Esophagus muscularis mucosa (tissue), 4 donors: ENCODE data around the gene PODXL2. TPM values are rescaled to one million over a fixed set of nuclear protein-coding genes. Genes with fewer than 3 reads are reported as not detected.
A peak's percentile ranks its signal among the peaks of the same experiment; 100 is the strongest.

Source experiments
- DNase-seq: peaks from one replicate; pipeline ENCODE4 v3.0.0-alpha.2; 2017; ENCODE audit errors: extremely low spot score
- H3K27ac ChIP-seq, 4 donors: fragments of 200-600 bp; sonication (generic); replicated peaks in 1 of 4; 1 replicate in 3 of 4; 2 replicates in 1 of 4; pipeline ENCODE4 v1.5.1; 2016 to 2019; ENCODE audit warnings: mild to moderate bottlenecking in 1 of 4
- H3K27me3 ChIP-seq, 4 donors: fragments of 200-600 bp; sonication (generic); one replicate each; pipeline versions ENCODE4 v1.5.1 to v1.6.0; 2016 to 2019
- H3K36me3 ChIP-seq, 4 donors: fragments of 200-600 bp; sonication (generic); one replicate each; pipeline ENCODE4 v1.5.1; 2016 to 2019
- H3K4me1 ChIP-seq, 4 donors: fragments of 200-600 bp; sonication (generic); one replicate each; pipeline ENCODE4 v1.5.1; 2016 to 2019
- H3K4me3 ChIP-seq, 4 donors: fragments of 200-600 bp; sonication (generic); 1 replicate in 2 of 4; 2 replicates in 2 of 4; pipeline ENCODE4 v1.5.1; 2016 to 2019; ENCODE audit warnings: mild to moderate bottlenecking in 4 of 4, moderate library complexity in 1 of 4
- H3K9me3 ChIP-seq, 4 donors: fragments of 200-600 bp; sonication (generic); 1 replicate in 3 of 4; 2 replicates in 1 of 4; pipeline ENCODE4 v1.5.1; 2016 to 2019
- CTCF ChIP-seq, 3 experiments: fragments of 200-600 bp in 2 of 3; fragments of 450-650 bp in 1 of 3; sonication (generic) in 2 of 3; IDR thresholded peaks; one replicate each; pipeline ENCODE4 v1.5.1; 2017 to 2019; ENCODE audit warnings: antibody characterized with exemption in 3 of 3, mild to moderate bottlenecking in 2 of 3, moderate library complexity in 1 of 3
- EP300 ChIP-seq: sonication (generic); formaldehyde crosslinking; IDR thresholded peaks from one replicate; pipeline ENCODE4 v1.6.1; 2017; ENCODE audit warnings: antibody characterized with exemption
- POLR2A ChIP-seq: fragments of 450-650 bp; IDR thresholded peaks from one replicate; pipeline ENCODE4 v1.6.1; 2017; ENCODE audit warnings: antibody characterized with exemption, moderate library complexity, mild to moderate bottlenecking, low read depth
- POLR2AphosphoS5 ChIP-seq, 2 donors: sonication (generic); formaldehyde crosslinking; IDR thresholded peaks; one replicate each; pipeline ENCODE4 v1.6.1; 2017; ENCODE audit warnings: antibody characterized with exemption in 2 of 2
- WGBS: methylation state at CpG from one replicate; pipeline ENCODE4 v1.1.5; 2018; 5-methylcytosine and 5-hydroxymethylcytosine counted together
- intact Hi-C: fragments of 100-400 bp; cut with DNase I; formaldehyde crosslinking; loops from one replicate; pipeline ENCODE4 v1.15.1; 2023
- total RNA-seq, 4 donors: library from RNA; depleted of rRNA; stranded (reverse); fragments of >200 nt; gene quantifications; one replicate each; pipeline versions ENCODE4 v1.1.0 to v1.2.1, GENCODE V29; 2016

Gene PODXL2
- total RNA-seq, 4 donors from 2014 or later = 1.7 to 3.1 (median 2.5) TPM

GRCh38 chr3:127682561-127682960 lies 53.6 kb downstream of the PODXL2 start:
- Histone ChIP-seq H3K9me3 (no peaks in the 10 kb centered on the region), H3K4me3 (no peak overlapping the region), H3K4me1 (peaks cover 0 to 20% (median 2%) of the 10 kb centered on the region in 4 donors), H3K27ac (no peak overlapping the region), H3K27me3 (no peaks in the 10 kb centered on the region), H3K36me3 (peaks cover 12 to 35% (median 32%) of the 10 kb centered on the region in 4 donors)
- TF ChIP-seq POLR2AphosphoS5 (IDR thresholded peaks at IDR 0.05) (peak in 1 of 2 donors; percentile 7), POLR2A (no peak), CTCF (IDR thresholded peaks at IDR 0.05) (no peak)
- 84% methylated on average over 8 of the region's 8 CpGs for WGBS
- intact Hi-C loops = no loop called here
- DNase-seq = no peak

- no peak for DNase-seq
- H3K27me3 ChIP-seq = no peaks in the 10 kb centered on the region
These were observed 56.1 kb downstream of the PODXL2 start for GRCh38 chr3:127684871-127685707.

GRCh38 chr3:127685708-127686511 lies 56.9 kb downstream of the PODXL2 start:
- Histone ChIP-seq H3K4me1 (peaks cover 17 to 48% (median 34%) of the 10 kb centered on the region in 4 donors), H3K4me3 (no peak overlapping the region), H3K9me3 (no peaks in the 10 kb centered on the region), H3K27me3 (no peaks in the 10 kb centered on the region), H3K27ac (no peak overlapping the region), H3K36me3 (peaks cover 0 to 14% (median 1%) of the 10 kb centered on the region in 4 donors)
- no peak for TF ChIP-seq EP300
- no peak for TF ChIP-seq POLR2AphosphoS5 (IDR thresholded peaks at IDR 0.05)
- TF ChIP-seq CTCF (IDR thresholded peaks at IDR 0.05) = no peak
- TF ChIP-seq POLR2A = no peak
- WGBS = 79% methylated on average over 4 of the region's 4 CpGs
- intact Hi-C loops = no loop called here
- DNase-seq = no peak

More at GRCh38 chr3:127684871-127685707, 56.1 kb downstream of the PODXL2 start:
- peaks cover 0 to 18% (median 10%) of the 10 kb centered on the region in 4 donors for H3K36me3 ChIP-seq
- no peaks in the 10 kb centered on the region for H3K9me3 ChIP-seq
- H3K4me1 ChIP-seq = peaks cover 11 to 45% (median 26%) of the 10 kb centered on the region in 4 donors
- no peak overlapping the region for H3K4me3 ChIP-seq
- H3K27ac ChIP-seq = no peak overlapping the region
- intact Hi-C loops = no loop called here
- TF ChIP-seq CTCF (IDR thresholded peaks at IDR 0.05) = no peak
- TF ChIP-seq POLR2A = no peak
- TF ChIP-seq EP300 = no peak
- TF ChIP-seq POLR2AphosphoS5 (IDR thresholded peaks at IDR 0.05) = no peak
- WGBS = 63% methylated on average over 7 of the region's 22 CpGs

- peaks cover 19 to 48% (median 39%) of the 10 kb centered on the region in 4 donors for H3K4me1 ChIP-seq
- intact Hi-C loops = no loop called here
These were observed 57.5 kb downstream of the PODXL2 start for GRCh38 chr3:127686512-127686894.

More at GRCh38 chr3:127686512-127686894, 57.5 kb downstream of the PODXL2 start:
- Histone ChIP-seq H3K27me3 (no peaks in the 10 kb centered on the region), H3K9me3 (no peaks in the 10 kb centered on the region), H3K36me3 (peaks cover 0 to 20% (median 2%) of the 10 kb centered on the region in 4 donors), H3K4me3 (no peak overlapping the region), H3K27ac (no peak overlapping the region)
- no peak for DNase-seq
- TF ChIP-seq POLR2A (no peak), CTCF (IDR thresholded peaks at IDR 0.05) (no peak), EP300 (no peak), POLR2AphosphoS5 (IDR thresholded peaks at IDR 0.05) (no peak)
